Esophagus mucosa (tissue), 1 donor: ENCODE results near the gene PCGF5. TPM values are rescaled to one million over a fixed set of nuclear protein-coding genes. Genes with fewer than 3 reads are reported as not detected.
"Not testable (repeated sequence)": the region's sequence is repeated elsewhere in the genome, so short reads cannot be mapped to it uniquely, and the experiment has no call there.

Experiments
- ATAC-seq: fragments of 200-7000 bp; cut with Tn5 transposase; one replicate; pipeline ENCODE4 v1.9.1; 2020
- total RNA-seq: library from RNA; stranded (reverse); gene quantifications from one replicate; pipeline ENCODE4 v1.2.4, GENCODE V29; 2023
- donor health status: DM: yes; HTN: yes; CAD: no.

The PCGF5 gene
- total RNA-seq, 1 donor from 2014 or later: 18.1 TPM

- ATAC-seq: peak; percentile 61
These were observed 66.8 kb downstream of the PCGF5 start for GRCh38 chr10:91287276-91287675.

GRCh38 chr10:91287912-91288311 lies 67.4 kb downstream of the PCGF5 start:
- no peak for ATAC-seq

GRCh38 chr10:91289305-91289704 lies 68.8 kb downstream of the PCGF5 start:
- no peak for ATAC-seq

- ATAC-seq: no peak
These were observed 70.1 kb downstream of the PCGF5 start for GRCh38 chr10:91290607-91291006.

- no peak for ATAC-seq
These were observed 73.9 kb downstream of the PCGF5 start for GRCh38 chr10:91294134-91294906.

GRCh38 chr10:91295346-91295745 lies 74.9 kb downstream of the PCGF5 start:
- no peak for ATAC-seq

- ATAC-seq: no peak
These were observed 76.0 kb downstream of the PCGF5 start for GRCh38 chr10:91296471-91296870.

- peak; percentile 92 for ATAC-seq
These were observed 77.9 kb downstream of the PCGF5 start for GRCh38 chr10:91298224-91298871.

GRCh38 chr10:91299999-91300575 lies 79.6 kb downstream of the PCGF5 start:
- no peak for ATAC-seq

GRCh38 chr10:91302946-91303345 lies 82.5 kb downstream of the PCGF5 start:
- not testable (repeated sequence) for ATAC-seq

GRCh38 chr10:91305979-91306378 lies 85.5 kb downstream of the PCGF5 start:
- not testable (repeated sequence) for ATAC-seq

- ATAC-seq: no peak
These were observed 87.0 kb downstream of the PCGF5 start for GRCh38 chr10:91307489-91307888.

- ATAC-seq: no peak
These were observed 89.2 kb downstream of the PCGF5 start for GRCh38 chr10:91309711-91310110.

GRCh38 chr10:91311601-91312381 lies 91.3 kb downstream of the PCGF5 start:
- ATAC-seq: no peak

- no peak for ATAC-seq
These were observed 91.9 kb downstream of the PCGF5 start for GRCh38 chr10:91312382-91312733.

GRCh38 chr10:91313796-91314485 lies 93.5 kb downstream of the PCGF5 start:
- ATAC-seq: no peak

GRCh38 chr10:91316486-91316885 lies 96.0 kb downstream of the PCGF5 start:
- no peak for ATAC-seq

GRCh38 chr10:91317541-91317940 lies 97.1 kb downstream of the PCGF5 start:
- ATAC-seq: no peak

GRCh38 chr10:91319336-91319735 lies 98.9 kb downstream of the PCGF5 start:
- no peak for ATAC-seq

GRCh38 chr10:91323293-91323905 lies 102.9 kb downstream of the PCGF5 start:
- not testable (repeated sequence) for ATAC-seq

- ATAC-seq: peak; percentile 95
These were observed 108.0 kb downstream of the PCGF5 start for GRCh38 chr10:91328320-91328984.
